HG02588 (cell line): Measurements from ENCODE around the gene KIAA1191.

Source experiments
- ATAC-seq: cut with Tn5 transposase; IDR thresholded peaks from one replicate; pipeline ENCODE4 v1.9.1; 2021; ENCODE audit warnings: mild to moderate bottlenecking, moderate library complexity; ENCODE audit not compliant: unreplicated experiment

The KIAA1191 gene

GRCh38 chr5:176389135-176390123 is 27.9 kb upstream of the KIAA1191 start:
- peak; percentile 25 for ATAC-seq

GRCh38 chr5:176388444-176389134 is 27.0 kb upstream of the KIAA1191 start, which contains the start of the genes HIGD2A and NOP16:
Gene HIGD2A (plus strand): TSS chr5:176388751. CDS start chr5:176388820, 69 bp downstream.
Gene NOP16 (minus strand): TSS chr5:176388598. CDS start chr5:176388539, 59 bp downstream.
- peak; percentile 85 for ATAC-seq

- ATAC-seq = no peak
Observed at GRCh38 chr5:176388003-176388443, 26.5 kb upstream of the KIAA1191 start.

- ATAC-seq = no peak
Observed at GRCh38 chr5:176387384-176387925, 25.9 kb upstream of the KIAA1191 start.

GRCh38 chr5:176386491-176386890 is 24.9 kb upstream of the KIAA1191 start:
- ATAC-seq = no peak

GRCh38 chr5:176384991-176385390 is 23.4 kb upstream of the KIAA1191 start:
- ATAC-seq = no peak

- ATAC-seq = no peak
Observed at GRCh38 chr5:176384366-176384930, 22.9 kb upstream of the KIAA1191 start.

GRCh38 chr5:176383961-176384360 is 22.4 kb upstream of the KIAA1191 start:
- no peak for ATAC-seq

GRCh38 chr5:176383248-176383905 is 21.8 kb upstream of the KIAA1191 start:
- ATAC-seq = no peak

- ATAC-seq = no peak
Observed at GRCh38 chr5:176382721-176383120, 21.2 kb upstream of the KIAA1191 start.

- ATAC-seq = no peak
Observed at GRCh38 chr5:176381979-176382378, 20.4 kb upstream of the KIAA1191 start.

- ATAC-seq = no peak
Observed at GRCh38 chr5:176381423-176381822, 19.9 kb upstream of the KIAA1191 start.

GRCh38 chr5:176379881-176380280 is 18.3 kb upstream of the KIAA1191 start:
- no peak for ATAC-seq

- ATAC-seq = no peak
Observed at GRCh38 chr5:176373100-176373818, 11.7 kb upstream of the KIAA1191 start.

GRCh38 chr5:176371621-176372539 is 10.3 kb upstream of the KIAA1191 start:
- no peak for ATAC-seq

GRCh38 chr5:176369934-176370711 is 8.6 kb upstream of the KIAA1191 start:
- no peak for ATAC-seq

- no peak for ATAC-seq
Observed at GRCh38 chr5:176368726-176369125, 7.2 kb upstream of the KIAA1191 start.
